ENCODE measurements around the gene MUC6.

The MUC6 gene

GRCh38 chr11:1012740-1013630 is 23.5 kb downstream of the MUC6 start:
- no peak for DNase-seq
- no peak for TF ChIP-seq POLR2A (IDR thresholded peaks at IDR 0.05; ENCODE audit: low read length)
- TF ChIP-seq GATA1 (IDR thresholded peaks at IDR 0.05; ENCODE audit: low read depth, low read length), result no peak

GRCh38 chr11:1012291-1012690 is 24.2 kb downstream of the MUC6 start:
- no peak for TF ChIP-seq GATA1 (IDR thresholded peaks at IDR 0.05; ENCODE audit: low read depth, low read length)
- no peak for DNase-seq

- TF ChIP-seq POLR2A (IDR thresholded peaks at IDR 0.05; ENCODE audit: low read length) (no peak), GATA1 (IDR thresholded peaks at IDR 0.05; ENCODE audit: low read depth, low read length) (no peak)
- no peak for DNase-seq
These were observed 25.2 kb downstream of the MUC6 start for GRCh38 chr11:1011320-1011698.

- DNase-seq, result no peak
- TF ChIP-seq POLR2A (IDR thresholded peaks at IDR 0.05; ENCODE audit: low read length), result no peak
- TF ChIP-seq GATA1 (IDR thresholded peaks at IDR 0.05; ENCODE audit: low read depth, low read length), result no peak
These were observed 25.8 kb downstream of the MUC6 start for GRCh38 chr11:1010551-1011319.

- DNase-seq, result no peak
- no peak for TF ChIP-seq GATA1 (IDR thresholded peaks at IDR 0.05; ENCODE audit: low read depth, low read length)
- no peak for TF ChIP-seq POLR2A (IDR thresholded peaks at IDR 0.05; ENCODE audit: low read length)
These were observed 26.5 kb downstream of the MUC6 start for GRCh38 chr11:1009991-1010390.

GRCh38 chr11:1009371-1009770 is 27.1 kb downstream of the MUC6 start:
- TF ChIP-seq POLR2A (IDR thresholded peaks at IDR 0.05; ENCODE audit: low read length) (no peak), GATA1 (IDR thresholded peaks at IDR 0.05; ENCODE audit: low read depth, low read length) (no peak)
- no peak for DNase-seq

GRCh38 chr11:1008803-1009145 is 27.7 kb downstream of the MUC6 start:
- DNase-seq, result no peak
- TF ChIP-seq POLR2A (IDR thresholded peaks at IDR 0.05; ENCODE audit: low read length), result no peak
- TF ChIP-seq GATA1 (IDR thresholded peaks at IDR 0.05; ENCODE audit: low read depth, low read length), result no peak

GRCh38 chr11:1008001-1008802 is 28.3 kb downstream of the MUC6 start:
- DNase-seq, result no peak
- TF ChIP-seq POLR2A (IDR thresholded peaks at IDR 0.05; ENCODE audit: low read length), result no peak
- TF ChIP-seq GATA1 (IDR thresholded peaks at IDR 0.05; ENCODE audit: low read depth, low read length), result no peak

GRCh38 chr11:1007279-1007678 is 29.2 kb downstream of the MUC6 start:
- DNase-seq, result no peak
- no peak for TF ChIP-seq POLR2A (IDR thresholded peaks at IDR 0.05; ENCODE audit: low read length)

- DNase-seq, result no peak
These were observed 29.8 kb downstream of the MUC6 start for GRCh38 chr11:1006762-1007161.

GRCh38 chr11:1005928-1006327 is 30.6 kb downstream of the MUC6 start:
- TF ChIP-seq POLR2A (IDR thresholded peaks at IDR 0.05; ENCODE audit: low read length) (no peak), GATA1 (IDR thresholded peaks at IDR 0.05; ENCODE audit: low read depth, low read length) (no peak)
- no peak for DNase-seq

More at GRCh38 chr11:1006762-1007161, 29.8 kb downstream of the MUC6 start:
- no peak for TF ChIP-seq GATA1 (IDR thresholded peaks at IDR 0.05; ENCODE audit: low read depth, low read length)
- TF ChIP-seq POLR2A (IDR thresholded peaks at IDR 0.05; ENCODE audit: low read length), result no peak

GRCh38 chr11:1003159-1003558 is 33.4 kb downstream of the MUC6 start:
- TF ChIP-seq POLR2A (IDR thresholded peaks at IDR 0.05; ENCODE audit: low read length) (no peak), GATA1 (IDR thresholded peaks at IDR 0.05; ENCODE audit: low read depth, low read length) (no peak)
- DNase-seq, result no peak

- no peak for DNase-seq
- TF ChIP-seq POLR2A (IDR thresholded peaks at IDR 0.05; ENCODE audit: low read length) (no peak), GATA1 (IDR thresholded peaks at IDR 0.05; ENCODE audit: low read depth, low read length) (no peak)
These were observed 34.0 kb downstream of the MUC6 start for GRCh38 chr11:1002406-1002984.
